CD4-positive, alpha-beta memory T cell (primary cell): Measurements from ENCODE around the gene PCP4. TPM values are rescaled to one million over a fixed set of nuclear protein-coding genes. Genes with fewer than 3 reads are reported as not detected.
A peak's percentile ranks its signal among the peaks of the same experiment; 100 is the strongest.

Source experiments
- CTCF ChIA-PET: fragments of 350-600 bp; sonication (Branson Sonifier 250); formaldehyde crosslinking; loops from one replicate; lab custom pipeline; 2021; ENCODE audit warnings: inconsistent platforms; ENCODE audit not compliant: partially characterized antibody; lab: Charles Lee
- POLR2A ChIA-PET: fragments of 350-600 bp; sonication (Branson Sonifier 250); formaldehyde crosslinking; loops from one replicate; lab custom pipeline; 2021; ENCODE audit not compliant: partially characterized antibody; lab: Charles Lee
- DNase-seq, 5 donors: peaks; one replicate each; pipeline versions ENCODE4 v3.0.0 to v3.0.0-alpha.2; 2020 to 2022; ENCODE audit warnings: mixed read lengths in 1 of 5
- H3K27ac ChIP-seq: one replicate; pipeline ENCODE4 v1.7.0; 2013; ENCODE audit warnings: low read depth, low read length
- H3K27me3 ChIP-seq: 2 replicates; pipeline ENCODE4 v1.7.0; 2013; ENCODE audit warnings: mild to moderate bottlenecking, low read length, moderate library complexity; ENCODE audit not compliant: insufficient read depth
- H3K36me3 ChIP-seq: 2 replicates; pipeline ENCODE4 v1.7.0; 2013; ENCODE audit warnings: mild to moderate bottlenecking, low read length, moderate library complexity; ENCODE audit not compliant: insufficient read depth
- H3K4me1 ChIP-seq: 2 replicates; pipeline ENCODE4 v1.7.0; 2013; ENCODE audit warnings: mild to moderate bottlenecking, low read length, moderate library complexity; ENCODE audit not compliant: insufficient read depth
- H3K4me3 ChIP-seq, 2 donors: one replicate each; pipeline ENCODE4 v1.7.0; 2013; ENCODE audit warnings: low read length in 2 of 2, mild to moderate bottlenecking in 1 of 2
- H3K9me3 ChIP-seq, 2 donors: one replicate each; pipeline ENCODE4 v1.7.0; 2013; ENCODE audit warnings: low read length in 2 of 2, control low read depth in 1 of 2; ENCODE audit not compliant: control insufficient read depth in 1 of 2
- H3K27ac Mint-ChIP-seq, 7 donors: one replicate each; pipeline ENCODE4 v1.8.0; 2020 to 2021; ENCODE audit warnings: mixed read lengths in 7 of 7, mild to moderate bottlenecking in 6 of 7, inconsistent platforms in 3 of 7, moderate library complexity in 3 of 7
- H3K27me3 Mint-ChIP-seq, 2 donors: one replicate each; pipeline ENCODE4 v1.8.0; 2020 to 2021; ENCODE audit warnings: mixed read lengths in 2 of 2
- H3K36me3 Mint-ChIP-seq, 2 donors: one replicate each; pipeline ENCODE4 v1.8.0; 2020 to 2021; ENCODE audit warnings: mixed read lengths in 2 of 2, inconsistent platforms in 1 of 2, mild to moderate bottlenecking in 1 of 2
- H3K4me1 Mint-ChIP-seq, 4 donors: one replicate each; pipeline ENCODE4 v1.8.0; 2020 to 2021; ENCODE audit warnings: mixed read lengths in 4 of 4, mild to moderate bottlenecking in 1 of 4
- H3K4me3 Mint-ChIP-seq, 8 donors: one replicate each; pipeline ENCODE4 v1.8.0; 2020 to 2021; ENCODE audit warnings: mixed read lengths in 8 of 8, mild to moderate bottlenecking in 7 of 8, moderate library complexity in 6 of 8, inconsistent platforms in 3 of 8
- H3K9me3 Mint-ChIP-seq, 8 donors: one replicate each; pipeline ENCODE4 v1.8.0; 2020 to 2021; ENCODE audit warnings: mixed read lengths in 8 of 8, mild to moderate bottlenecking in 5 of 8, inconsistent platforms in 3 of 8, moderate library complexity in 1 of 8
- intact Hi-C: fragments of 100-400 bp; cut with micrococcal nuclease; formaldehyde crosslinking; loops from one replicate; pipeline ENCODE4 v1.15.1; 2023
- polyA plus RNA-seq, 2 donors: library from polyadenylated mRNA; unstranded; fragments of 300-500 nt; fragmentation: Illumina TruSeq; gene quantifications; one replicate each; pipeline ENCODE4 v1.2.3, GENCODE V29; 2021
- total RNA-seq, 2 experiments: library from RNA; stranded (reverse); gene quantifications; one replicate each; pipeline ENCODE4 v1.2.3, GENCODE V29; 2021

Gene PCP4
- total and polyA plus RNA-seq, 4 experiments from 2014 or later = not detected

DNA sequence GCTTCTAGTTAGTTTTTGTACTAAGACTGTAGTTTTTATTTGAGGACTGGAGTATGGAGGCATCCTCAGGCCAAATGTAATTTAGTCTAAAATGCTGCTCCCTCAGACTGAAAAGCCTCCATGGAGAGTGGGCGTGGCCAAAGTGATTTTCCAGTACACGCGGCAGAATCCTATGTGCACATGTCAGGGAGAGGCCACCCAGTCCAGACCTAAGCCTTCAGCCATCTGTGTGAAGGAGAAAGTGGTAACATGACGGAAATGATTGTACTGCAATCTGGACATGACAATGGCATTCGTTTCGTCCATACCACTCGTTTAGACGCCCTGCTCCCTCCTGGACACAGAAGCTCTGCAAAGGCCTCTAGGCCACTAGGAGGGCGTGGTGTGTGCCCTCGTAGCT lies 56.2 kb downstream of the PCP4 start:
- DNase-seq = no peak
- no peaks in the 10 kb centered on the region for H3K36me3 Mint-ChIP-seq
- Histone ChIP-seq H3K4me1 (no peaks in the 10 kb centered on the region), H3K4me3 (no peak overlapping the region), H3K27me3 (no peaks in the 10 kb centered on the region), H3K36me3 (no peaks in the 10 kb centered on the region), H3K27ac (no peak overlapping the region), H3K9me3 (no peaks in the 10 kb centered on the region)
- H3K9me3 Mint-ChIP-seq = peaks cover 0 to 5% (median 1%) of the 10 kb centered on the region in 8 donors
- H3K27ac Mint-ChIP-seq = no peak overlapping the region
- intact Hi-C loops = no loop called here
- ChIA-PET CTCF (no interaction called here), POLR2A (no interaction called here)
- no peaks in the 10 kb centered on the region for H3K4me1 Mint-ChIP-seq
- H3K27me3 Mint-ChIP-seq = no peaks in the 10 kb centered on the region
- no peak overlapping the region for H3K4me3 Mint-ChIP-seq

DNA sequence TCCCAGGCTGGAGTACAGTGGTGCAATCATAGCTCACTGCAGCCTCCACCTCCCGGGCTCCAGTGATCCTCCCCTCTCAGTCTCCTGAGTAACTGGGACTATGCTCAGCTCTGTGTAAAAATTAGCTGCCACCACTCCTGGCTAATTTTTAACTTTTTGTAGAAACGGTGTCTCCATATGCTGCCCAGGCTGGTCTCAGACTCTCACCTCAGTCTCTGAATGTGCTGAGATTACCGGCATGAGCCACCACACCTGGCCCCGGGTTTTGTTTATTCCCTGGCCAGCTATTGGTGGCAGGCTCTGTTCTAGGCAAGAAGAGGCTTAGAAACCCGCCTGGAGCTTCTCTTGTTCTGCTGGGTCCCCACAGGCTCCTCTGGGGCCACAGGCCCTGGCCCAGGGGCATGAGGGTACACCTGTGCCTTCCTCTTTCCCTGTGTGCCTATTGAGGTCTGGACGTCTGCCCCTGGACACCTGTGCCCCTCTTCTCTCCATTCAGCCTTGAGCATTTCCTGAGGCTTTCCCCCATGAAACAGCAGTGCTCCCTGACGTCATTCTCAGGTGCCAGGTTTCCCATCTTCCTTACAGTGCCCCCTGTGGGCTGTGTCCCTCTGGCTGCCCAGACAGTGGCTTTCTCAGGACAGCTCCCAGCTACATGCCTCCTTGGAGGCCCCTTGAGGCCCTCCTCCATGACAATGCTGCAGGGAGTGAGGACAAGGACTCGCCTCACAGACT lies 57.5 kb downstream of the PCP4 start:
- no peaks in the 10 kb centered on the region for H3K27me3 ChIP-seq
- H3K36me3 ChIP-seq = no peaks in the 10 kb centered on the region
- no peak overlapping the region for H3K4me3 ChIP-seq
- H3K4me1 ChIP-seq = no peaks in the 10 kb centered on the region
- H3K4me1 Mint-ChIP-seq = no peaks in the 10 kb centered on the region
- H3K27ac Mint-ChIP-seq = peak overlapping the region in 1 of 7 donors; percentile 12
- intact Hi-C loops = no loop called here
- ChIA-PET CTCF (no interaction called here), POLR2A (no interaction called here)
- H3K27ac ChIP-seq = no peak overlapping the region
- no peaks in the 10 kb centered on the region for H3K36me3 Mint-ChIP-seq
- no peaks in the 10 kb centered on the region for H3K9me3 ChIP-seq
- H3K27me3 Mint-ChIP-seq = no peaks in the 10 kb centered on the region
- DNase-seq = no peak
- H3K9me3 Mint-ChIP-seq = peaks cover 0 to 7% (median 3%) of the 10 kb centered on the region in 8 donors
- no peak overlapping the region for H3K4me3 Mint-ChIP-seq

DNA sequence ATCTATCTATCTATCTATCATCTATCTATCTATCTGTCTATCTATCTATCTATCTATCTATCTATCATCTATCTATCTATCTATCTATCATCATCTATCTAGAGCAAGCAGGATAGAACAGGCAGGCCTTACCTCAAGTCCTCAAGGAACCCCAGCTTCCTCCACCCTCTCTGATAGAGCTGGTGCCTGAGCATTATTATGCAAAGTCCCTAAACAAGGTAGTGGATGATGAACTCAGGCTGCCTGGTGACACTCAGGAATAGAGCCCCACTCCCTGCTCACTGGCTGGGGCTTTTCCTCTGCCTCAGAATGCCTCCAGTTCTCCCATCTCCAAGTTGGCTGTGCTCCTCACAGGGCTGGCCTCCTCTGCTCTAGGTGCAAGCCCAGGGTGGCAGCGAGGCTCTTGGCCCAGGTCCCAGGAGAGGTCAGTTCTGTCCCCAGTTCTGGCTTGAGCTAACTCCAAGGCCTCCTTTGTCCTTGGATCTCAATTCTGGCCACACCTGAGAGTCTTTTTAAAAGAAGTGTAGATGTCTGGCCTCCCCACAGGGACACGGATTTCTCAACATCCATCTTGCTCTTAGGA lies 60.2 kb downstream of the PCP4 start:
- intact Hi-C loops = no loop called here

DNA sequence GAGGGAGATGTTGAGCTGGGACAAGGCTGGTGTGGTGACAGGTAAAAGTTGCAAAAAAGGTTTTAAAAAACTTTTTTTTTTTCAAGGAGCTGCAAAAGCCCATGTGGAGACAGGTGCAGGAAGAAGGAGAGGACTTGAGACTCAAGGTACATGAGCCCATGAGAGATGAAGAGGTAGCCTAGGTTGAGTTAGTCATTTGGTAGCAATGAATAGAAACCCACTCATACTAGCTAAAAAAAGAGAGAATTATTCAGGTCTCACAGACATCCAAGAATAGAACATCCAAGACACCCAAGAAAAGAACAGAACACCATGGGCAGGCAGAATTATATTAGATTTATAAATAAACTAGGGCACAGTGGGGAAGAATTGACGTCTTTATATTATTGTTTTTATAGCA lies 65.1 kb downstream of the PCP4 start:
- ChIA-PET POLR2A (no interaction called here), CTCF (no interaction called here)
- Mint-ChIP-seq H3K27me3 (no peaks in the 10 kb centered on the region), H3K9me3 (peaks cover 0 to 7% (median 4%) of the 10 kb centered on the region in 8 donors), H3K4me1 (no peaks in the 10 kb centered on the region), H3K36me3 (no peaks in the 10 kb centered on the region), H3K27ac (no peak overlapping the region), H3K4me3 (no peak overlapping the region)
- no peaks in the 10 kb centered on the region for H3K36me3 ChIP-seq
- no peaks in the 10 kb centered on the region for H3K27me3 ChIP-seq
- no peak for DNase-seq
- no peak overlapping the region for H3K4me3 ChIP-seq
- no peaks in the 10 kb centered on the region for H3K9me3 ChIP-seq
- intact Hi-C loops = no loop called here
- no peaks in the 10 kb centered on the region for H3K4me1 ChIP-seq
- H3K27ac ChIP-seq = no peak overlapping the region

More for the DNA sequence above, 60.2 kb downstream of the PCP4 start:
- ChIA-PET POLR2A (no interaction called here), CTCF (no interaction called here)
- H3K27ac ChIP-seq = no peak overlapping the region
- H3K4me1 Mint-ChIP-seq = no peaks in the 10 kb centered on the region
- H3K4me1 ChIP-seq = no peaks in the 10 kb centered on the region
- peaks cover 0 to 7% (median 3%) of the 10 kb centered on the region in 8 donors for H3K9me3 Mint-ChIP-seq
- H3K4me3 Mint-ChIP-seq = no peak overlapping the region
- no peak for DNase-seq
- no peak overlapping the region for H3K27ac Mint-ChIP-seq
- H3K36me3 ChIP-seq = no peaks in the 10 kb centered on the region
- H3K27me3 ChIP-seq = no peaks in the 10 kb centered on the region
- H3K4me3 ChIP-seq = no peak overlapping the region
- H3K9me3 ChIP-seq = no peaks in the 10 kb centered on the region
- no peaks in the 10 kb centered on the region for H3K36me3 Mint-ChIP-seq
- no peaks in the 10 kb centered on the region for H3K27me3 Mint-ChIP-seq

DNA sequence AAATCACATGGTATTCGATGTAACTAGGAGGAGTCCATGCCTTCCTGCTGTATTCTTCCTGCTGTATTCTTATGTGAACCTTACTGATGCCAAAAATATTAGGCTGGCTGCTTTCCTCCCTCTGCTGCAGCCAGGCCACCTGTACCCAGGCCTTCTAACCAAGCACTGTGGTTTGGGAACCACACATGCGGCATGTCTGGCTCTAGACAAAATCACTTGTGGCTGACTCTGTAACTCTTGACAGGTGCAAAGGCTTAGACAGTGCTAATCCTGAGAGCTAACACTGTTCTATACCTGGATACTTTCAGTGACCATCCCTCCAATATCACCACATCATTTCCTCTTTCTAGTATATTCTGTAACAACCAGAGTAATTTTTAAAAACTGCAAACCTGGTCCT lies 67.7 kb downstream of the PCP4 start:
- Mint-ChIP-seq H3K4me3 (no peak overlapping the region), H3K9me3 (peaks cover 0 to 5% (median 2%) of the 10 kb centered on the region in 8 donors), H3K27me3 (no peaks in the 10 kb centered on the region), H3K27ac (no peak overlapping the region), H3K36me3 (no peaks in the 10 kb centered on the region), H3K4me1 (no peaks in the 10 kb centered on the region)
- ChIA-PET POLR2A (no interaction called here), CTCF (no interaction called here)
- no peak for DNase-seq
- intact Hi-C loops = no loop called here
- Histone ChIP-seq H3K9me3 (no peaks in the 10 kb centered on the region), H3K27me3 (no peaks in the 10 kb centered on the region), H3K4me3 (no peak overlapping the region), H3K4me1 (no peaks in the 10 kb centered on the region), H3K36me3 (no peaks in the 10 kb centered on the region), H3K27ac (no peak overlapping the region)

DNA sequence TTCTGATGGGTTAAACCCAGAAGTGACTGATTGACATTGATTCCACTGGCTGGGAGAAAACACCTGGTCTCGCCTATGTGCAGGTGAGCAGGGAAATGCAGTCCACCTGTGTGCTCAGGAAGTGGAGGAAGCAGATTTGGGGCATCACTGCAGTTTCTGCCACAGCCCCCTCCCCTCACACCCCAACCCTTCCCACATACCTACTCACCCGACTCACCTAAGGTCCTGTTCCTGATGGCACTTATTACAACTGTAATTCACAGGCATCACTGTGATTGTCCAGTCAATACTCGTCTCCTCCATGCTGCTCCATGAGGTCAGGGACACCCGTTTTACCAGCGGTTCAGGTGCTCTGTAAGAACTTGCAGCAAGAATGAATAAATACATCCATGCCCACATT lies 68.5 kb downstream of the PCP4 start:
- Mint-ChIP-seq H3K4me1 (no peaks in the 10 kb centered on the region), H3K27ac (no peak overlapping the region), H3K4me3 (no peak overlapping the region), H3K27me3 (no peaks in the 10 kb centered on the region), H3K36me3 (no peaks in the 10 kb centered on the region), H3K9me3 (peaks cover 0 to 5% (median 2%) of the 10 kb centered on the region in 8 donors)
- intact Hi-C loops = no loop called here
- no peak for DNase-seq
- CTCF ChIA-PET = no interaction called here
- Histone ChIP-seq H3K9me3 (no peaks in the 10 kb centered on the region), H3K4me1 (no peaks in the 10 kb centered on the region), H3K27ac (no peak overlapping the region), H3K27me3 (no peaks in the 10 kb centered on the region), H3K4me3 (no peak overlapping the region), H3K36me3 (no peaks in the 10 kb centered on the region)
- POLR2A ChIA-PET = no interaction called here

DNA sequence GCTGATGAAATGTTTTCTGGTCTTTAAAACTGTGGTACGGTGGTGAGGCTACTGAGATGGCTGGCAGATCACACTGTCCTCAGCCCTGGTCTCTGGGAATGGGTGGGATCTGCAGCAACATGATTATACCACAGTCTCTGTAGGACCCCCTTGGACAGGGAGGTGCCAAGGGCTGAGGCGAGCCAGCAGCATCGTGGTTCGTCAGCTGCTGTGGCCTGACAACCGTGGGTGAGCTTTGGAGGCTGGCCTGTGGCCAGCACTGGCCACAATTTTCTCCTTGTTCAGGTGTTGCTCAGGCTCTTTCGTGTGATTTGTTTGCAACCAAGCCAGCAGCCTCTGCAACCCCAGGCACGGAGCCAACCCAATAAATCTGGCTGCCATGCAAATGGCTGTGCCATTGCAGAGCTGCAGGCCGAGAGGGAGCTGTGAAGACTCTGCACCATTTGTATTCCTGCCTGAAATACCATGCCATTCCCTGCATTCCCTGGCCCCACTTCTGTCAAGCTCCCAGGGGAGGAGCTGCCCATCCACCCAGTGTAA lies 70.9 kb downstream of the PCP4 start:
- Histone ChIP-seq H3K27ac (no peak overlapping the region), H3K9me3 (no peaks in the 10 kb centered on the region), H3K27me3 (no peaks in the 10 kb centered on the region), H3K36me3 (no peaks in the 10 kb centered on the region), H3K4me3 (no peak overlapping the region), H3K4me1 (no peaks in the 10 kb centered on the region)
- H3K4me3 Mint-ChIP-seq = no peak overlapping the region
- intact Hi-C loops = no loop called here
- peaks cover 0 to 5% (median 2%) of the 10 kb centered on the region in 8 donors for H3K9me3 Mint-ChIP-seq
- no peak overlapping the region for H3K27ac Mint-ChIP-seq
- H3K36me3 Mint-ChIP-seq = no peaks in the 10 kb centered on the region
- H3K4me1 Mint-ChIP-seq = no peaks in the 10 kb centered on the region
- DNase-seq = no peak
- CTCF ChIA-PET = no interaction called here
- POLR2A ChIA-PET = no interaction called here
- no peaks in the 10 kb centered on the region for H3K27me3 Mint-ChIP-seq
